Activated naive CD8-positive, alpha-beta T cell treated with anti-CD3 and anti-CD28 coated beads, Interleukin-2, amount 50 U/mL, for 16 hours (primary cell): ENCODE measurements around the gene ZNF317.
"Not testable (repeated sequence)": the region's sequence is repeated elsewhere in the genome, so short reads cannot be mapped to it uniquely, and the experiment has no call there.

Source experiments
- DNase-seq: peaks from one replicate; pipeline ENCODE4 v3.0.0-alpha.2; 2020; ENCODE audit warnings: low read depth, low spot score

ZNF317 gene

GRCh38 chr19:9171393-9171991, 31.3 kb downstream of the ZNF317 start:
- DNase-seq: no peak

GRCh38 chr19:9175326-9175725, 35.1 kb downstream of the ZNF317 start:
- no peak for DNase-seq

GRCh38 chr19:9178901-9179300, 38.7 kb downstream of the ZNF317 start, which contains the start of gene OR7D2:
TSS of gene OR7D2 (plus strand) at chr19:9178979. CDS start at chr19:9185782, 6,803 bp downstream.
- no peak for DNase-seq

GRCh38 chr19:9183000-9183399, 42.8 kb downstream of the ZNF317 start:
- DNase-seq: no peak

- DNase-seq: no peak
These were observed 47.0 kb downstream of the ZNF317 start for GRCh38 chr19:9187191-9187590.

GRCh38 chr19:9189535-9189934, 49.3 kb downstream of the ZNF317 start:
- DNase-seq: no peak

GRCh38 chr19:9198044-9198443, 57.8 kb downstream of the ZNF317 start:
- not testable (repeated sequence) for DNase-seq

GRCh38 chr19:9205501-9206113, 65.4 kb downstream of the ZNF317 start:
- DNase-seq: peak; percentile 44
